Lung microvascular endothelial cell (primary cell): ENCODE data around the gene SELP. TPM values are rescaled to one million over a fixed set of nuclear protein-coding genes. Genes with fewer than 3 reads are reported as not detected.

Experiments used
- DNase-seq, 2 donors: peaks; one replicate each; pipeline versions ENCODE4 v3.0.0 to v3.0.0-alpha.2; 2010; ENCODE audit warnings: low read depth in 2 of 2
- total RNA-seq: library from RNA; depleted of rRNA; stranded (reverse); fragments of >200 nt; gene quantifications from 2 replicates; pipeline ENCODE4 v1.2.1, GENCODE V29; 2014

The SELP gene
- total RNA-seq, 1 donor from 2014 or later = 1.2 TPM

DNA sequence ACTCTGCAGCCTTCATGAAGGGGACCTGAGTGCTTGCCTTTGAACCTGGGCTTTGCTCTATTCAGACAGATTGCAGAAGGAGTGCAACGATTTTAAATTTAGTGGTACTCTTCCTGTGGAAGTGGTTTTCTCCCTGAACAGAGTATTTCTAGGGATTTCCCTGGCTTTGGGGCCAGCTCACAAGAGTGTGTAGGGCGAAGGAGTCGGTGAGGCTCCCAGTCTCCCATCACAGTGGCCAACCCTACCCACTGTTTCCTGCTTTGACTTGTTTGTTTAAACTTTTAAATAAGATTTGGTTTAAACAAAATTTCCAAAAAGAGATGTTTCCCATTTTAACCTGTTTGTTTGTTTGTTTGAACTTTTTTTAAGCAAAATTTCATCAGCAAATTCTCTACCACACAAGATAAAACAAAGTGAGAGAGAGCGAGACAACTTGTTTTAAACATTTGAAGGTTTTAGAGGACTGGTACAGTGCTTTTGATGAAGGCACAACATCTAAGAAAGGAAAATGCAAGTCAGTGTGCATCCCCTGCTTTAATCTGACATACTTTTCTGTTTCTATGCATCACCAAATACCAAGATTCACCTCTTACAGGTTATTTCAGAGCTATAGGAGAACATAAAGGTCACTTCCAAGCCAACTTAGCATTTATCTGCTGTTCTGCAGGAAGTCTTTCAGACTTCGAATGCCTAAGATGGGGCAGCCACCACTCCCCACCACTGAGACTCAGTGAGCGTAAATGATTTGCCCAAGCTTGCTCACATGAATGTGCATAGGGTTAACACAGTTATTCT lies 6.6 kb downstream of the SELP start:
- no peak for DNase-seq

DNA sequence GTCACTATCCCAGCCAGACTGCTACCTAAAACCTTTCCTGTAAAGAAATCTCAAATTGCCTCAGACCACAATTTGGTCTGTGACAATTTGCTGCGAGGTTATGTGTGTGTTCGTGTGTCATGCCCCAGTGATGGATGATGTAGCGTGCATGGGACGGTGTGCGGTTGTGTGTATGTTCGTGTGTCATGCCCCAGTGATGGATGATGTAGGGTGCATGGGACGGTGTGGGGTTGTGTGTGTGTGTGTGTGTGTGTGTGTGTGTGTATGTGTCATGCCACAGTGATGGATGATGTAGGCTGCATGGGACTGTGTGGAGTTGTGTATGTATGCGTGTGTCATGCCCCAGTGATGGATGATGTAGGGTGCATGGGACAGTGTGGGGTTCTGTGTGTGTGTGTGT lies 9.4 kb downstream of the SELP start:
- DNase-seq = no peak

DNA sequence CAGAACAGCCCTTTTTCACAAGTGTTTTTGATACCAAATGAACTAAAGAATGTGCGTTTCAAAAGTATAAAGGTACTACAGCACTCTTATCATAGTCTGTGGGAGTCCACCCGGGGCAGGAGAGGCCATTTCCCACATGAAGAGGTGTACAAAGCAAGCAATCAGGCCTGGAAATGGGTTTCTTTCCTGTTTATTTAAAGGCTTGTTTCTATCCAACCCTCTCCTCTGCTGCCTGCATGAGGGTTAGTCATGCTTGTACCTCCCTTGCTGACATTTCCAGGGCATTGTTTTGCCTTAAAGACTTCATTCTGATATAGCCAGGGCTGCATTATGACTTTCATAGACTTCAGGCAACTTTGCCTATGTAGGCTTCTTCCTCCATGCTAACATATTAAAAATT lies 11.6 kb downstream of the SELP start:
- DNase-seq = peak; percentile 51 to 87

DNA sequence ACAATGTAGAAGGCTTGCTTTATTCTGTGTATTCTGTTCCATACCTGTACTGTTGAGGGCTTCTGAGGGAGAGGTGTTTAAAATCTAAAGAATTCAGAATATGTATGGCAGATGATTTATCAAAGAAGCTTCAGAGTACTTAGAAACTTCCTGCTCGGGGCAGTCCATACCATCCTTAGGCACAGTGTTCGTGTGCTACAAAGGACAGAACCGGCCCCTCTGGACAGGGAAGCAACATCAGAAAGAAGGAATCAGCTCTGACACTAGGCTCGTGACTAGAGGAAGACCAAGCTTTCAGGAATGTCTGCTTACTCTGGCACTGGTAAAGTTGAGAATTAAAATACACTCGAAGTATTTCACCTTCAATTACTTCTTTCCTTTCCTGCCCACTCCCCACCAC lies 14.1 kb downstream of the SELP start:
- DNase-seq = no peak

DNA sequence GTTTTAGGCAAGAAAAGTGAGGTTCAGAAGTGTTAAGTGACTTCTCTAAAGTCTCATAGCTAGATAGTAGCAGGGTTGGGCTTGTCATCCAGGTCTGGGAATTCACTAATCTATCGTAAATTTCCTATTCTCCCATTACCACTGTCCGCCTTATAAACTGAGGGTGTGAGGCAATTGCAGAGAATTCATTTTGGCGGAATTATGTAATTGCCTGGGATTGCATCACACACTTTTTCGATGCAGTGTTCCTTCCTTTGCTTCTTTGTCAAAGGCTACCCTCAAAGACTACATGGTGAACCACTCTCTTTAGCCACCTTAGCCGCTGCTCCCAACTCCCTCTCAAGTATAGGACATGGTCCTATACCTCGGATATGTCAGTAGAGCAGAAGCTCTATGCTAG lies 19.1 kb downstream of the SELP start:
- DNase-seq = no peak

DNA sequence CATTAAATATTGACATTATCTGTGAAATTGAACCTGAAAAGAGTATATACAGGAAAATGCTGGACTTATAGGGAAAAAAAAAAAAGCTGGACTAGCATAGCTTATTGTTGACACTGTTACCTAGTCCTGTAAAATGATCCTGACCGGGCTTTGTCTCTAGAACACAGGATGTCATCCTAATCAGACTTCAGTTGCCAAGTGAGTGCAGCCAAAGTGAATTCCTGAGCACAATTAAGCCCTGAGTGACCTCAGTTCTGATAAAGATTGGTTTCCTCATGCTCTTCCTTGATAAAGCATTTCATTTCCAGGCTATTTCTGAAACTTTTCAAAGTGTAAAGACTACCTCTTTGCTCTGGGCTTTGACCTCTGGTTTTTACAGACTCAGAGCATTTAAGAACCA lies 19.8 kb downstream of the SELP start:
- DNase-seq = peak; percentile 56 to 81

DNA sequence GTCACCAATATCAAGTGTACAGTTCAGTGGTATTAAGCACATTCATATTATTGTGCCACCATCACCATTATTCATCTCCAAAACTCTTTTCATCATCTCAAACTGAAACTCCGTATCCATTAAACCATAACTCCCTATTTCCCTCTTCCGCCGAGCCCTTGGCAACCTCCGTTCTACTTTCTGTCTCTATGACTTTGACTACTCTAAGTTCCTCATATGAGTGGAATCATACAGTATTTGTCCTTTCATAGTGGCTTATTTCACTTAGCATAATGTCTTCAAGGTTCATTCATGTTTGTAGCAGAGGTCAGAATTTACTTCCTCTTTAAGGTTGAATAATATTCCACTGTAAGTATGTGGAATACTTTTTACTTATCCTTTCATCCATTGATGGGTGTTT lies 21.7 kb downstream of the SELP start:
- no peak for DNase-seq

DNA sequence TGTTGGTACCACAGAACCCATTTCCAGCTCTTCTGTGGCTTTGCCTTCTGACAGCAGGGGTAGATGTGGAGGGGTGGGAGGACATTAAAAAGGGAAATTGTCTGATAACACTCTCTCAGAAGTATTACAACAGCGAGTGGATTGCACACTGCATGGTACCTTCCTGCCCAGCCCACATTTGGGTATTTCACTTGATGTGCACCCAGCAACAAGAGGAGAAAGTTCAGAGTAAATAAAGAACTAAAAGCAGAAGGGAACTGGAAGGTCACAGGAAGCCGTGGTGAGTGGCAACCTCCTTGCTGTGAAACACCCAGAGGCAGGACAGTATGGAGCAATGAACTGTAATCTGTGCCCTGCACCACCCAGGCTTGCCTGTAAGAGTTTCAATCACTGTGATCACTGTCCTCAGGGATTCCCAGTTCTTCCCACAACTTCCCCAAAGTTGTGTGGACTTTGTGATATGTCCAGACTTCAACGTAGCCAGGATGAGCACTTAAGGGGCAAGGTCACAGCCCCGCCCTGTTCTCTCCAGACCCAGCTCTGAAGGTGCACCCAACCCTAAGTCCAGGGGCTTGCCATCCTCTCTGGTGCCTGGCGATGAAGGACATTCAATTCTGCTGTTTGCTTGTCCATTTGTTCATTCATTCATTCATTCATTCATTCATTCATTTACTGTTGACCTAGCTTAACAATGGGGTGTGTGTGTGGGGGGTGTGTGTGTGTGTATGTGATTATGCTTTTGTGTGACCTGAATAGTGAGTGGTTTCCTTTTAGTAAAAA lies 25.0 kb downstream of the SELP start:
- DNase-seq = no peak

DNA sequence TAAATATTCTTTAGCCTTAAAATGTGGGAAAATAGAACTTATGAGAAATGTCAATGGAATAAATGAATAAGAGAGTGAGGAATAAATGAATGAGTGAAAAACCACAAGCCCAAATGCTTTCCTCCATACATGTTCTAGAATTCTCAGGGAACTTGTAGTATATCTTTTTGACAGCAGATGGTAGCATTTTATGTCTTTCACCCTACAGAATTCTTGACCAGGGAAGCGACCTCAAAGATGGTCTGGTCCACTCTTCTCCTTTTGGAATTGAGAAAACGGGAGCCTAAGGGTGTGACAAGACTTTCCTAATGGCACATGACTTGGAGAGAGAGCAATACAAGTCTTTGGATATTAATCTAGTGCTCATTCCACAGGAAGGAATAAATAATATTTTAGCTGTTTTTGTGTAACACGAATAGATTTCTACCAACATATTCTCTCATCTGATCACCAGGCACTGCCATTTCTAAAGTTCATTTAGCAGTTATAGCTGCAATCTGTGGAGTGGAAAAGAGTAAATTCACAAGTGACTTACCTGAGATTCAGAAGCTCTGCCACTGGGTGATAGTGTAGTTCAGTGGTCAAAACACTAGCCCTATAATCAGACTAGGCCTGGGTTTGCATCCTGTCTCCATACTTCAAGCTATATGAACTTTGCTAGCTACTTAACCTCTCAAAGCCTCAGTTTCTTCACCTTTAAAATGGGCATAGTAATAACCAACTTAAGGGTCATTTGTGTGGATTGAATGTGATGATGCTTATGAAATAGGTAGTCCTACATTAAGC lies 28.6 kb downstream of the SELP start:
- DNase-seq = peak; percentile 47 to 51

DNA sequence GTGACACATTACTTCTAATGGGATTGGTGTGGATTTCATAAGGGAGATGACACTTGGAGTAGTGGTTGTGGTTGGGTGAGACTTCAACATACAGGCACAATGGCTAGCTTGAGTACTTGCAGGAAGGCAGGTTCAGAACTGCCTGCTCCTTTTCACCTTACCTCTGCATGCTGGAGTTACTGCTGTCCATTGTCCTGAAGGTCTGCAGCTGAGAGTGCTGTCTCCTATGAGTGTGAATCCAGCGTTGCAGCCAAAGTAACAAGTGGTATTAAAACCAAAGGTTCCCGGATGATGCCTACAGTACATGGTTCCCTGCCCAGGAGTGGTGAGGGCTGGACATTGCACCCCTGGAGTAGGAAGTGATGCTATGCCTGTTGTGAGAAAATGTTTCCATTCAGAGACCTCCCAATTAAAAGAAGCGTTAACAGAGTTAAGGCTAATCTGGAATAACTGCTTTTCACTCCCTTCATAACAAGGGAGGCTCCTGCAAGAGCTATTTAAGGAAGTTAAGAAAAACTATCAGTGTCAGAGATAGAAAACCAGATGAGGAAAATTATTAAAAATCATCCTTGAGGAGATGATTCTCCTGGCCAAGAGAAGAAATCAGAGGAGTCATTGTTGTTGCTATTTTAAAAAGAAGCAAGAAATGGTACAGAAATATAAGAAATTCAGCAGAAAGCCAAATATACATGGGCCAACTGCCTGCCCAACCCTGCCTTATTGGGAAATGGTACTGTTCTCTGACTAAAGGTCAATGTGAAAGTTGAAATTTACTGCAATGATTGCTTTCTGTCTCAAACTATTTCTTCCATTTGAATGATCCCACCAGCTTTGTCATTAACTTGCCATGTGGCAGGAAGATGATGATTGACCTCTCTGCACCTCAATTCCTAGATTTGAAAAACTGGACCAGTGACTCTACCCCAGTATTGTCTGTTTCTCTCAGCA lies 33.9 kb downstream of the SELP start:
- DNase-seq = peak; percentile 35 to 56

DNA sequence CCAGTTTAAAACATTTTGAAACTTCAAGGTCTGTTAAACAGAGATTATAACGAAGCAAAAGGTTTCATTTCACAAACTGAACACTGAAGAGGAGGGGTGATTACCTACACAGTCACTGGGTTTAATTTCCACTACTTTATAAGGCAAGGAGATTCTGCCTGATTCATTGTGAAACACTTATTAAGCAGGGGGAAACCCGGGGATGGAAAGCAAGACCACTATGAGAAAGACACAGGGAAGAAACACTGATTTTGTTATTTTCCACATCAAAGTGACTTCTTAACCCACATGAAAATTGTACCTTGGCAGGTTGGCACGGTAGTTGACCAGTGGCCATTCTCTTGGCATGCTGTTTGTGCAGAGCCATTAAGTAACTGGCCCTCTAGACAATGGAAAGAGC lies 35.5 kb downstream of the SELP start:
- DNase-seq = no peak

DNA sequence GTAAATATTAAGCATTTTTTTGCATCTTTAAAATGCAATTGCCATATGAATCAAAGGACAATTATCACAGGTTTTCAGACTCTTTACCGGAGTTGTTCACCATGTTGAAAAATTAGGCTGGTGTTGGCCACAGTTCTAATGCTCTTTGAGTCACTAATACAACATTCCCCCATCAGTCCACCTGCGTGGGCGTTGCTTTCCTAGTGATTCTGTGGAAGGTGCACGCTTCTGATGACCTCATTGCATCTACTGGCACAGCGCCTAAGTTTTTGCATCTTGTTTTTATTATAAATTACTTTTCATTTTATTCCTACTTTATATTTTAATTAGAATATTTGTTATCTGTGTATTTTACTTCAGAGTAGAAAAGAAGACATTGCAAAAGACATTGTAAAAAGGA lies 39.0 kb downstream of the SELP start:
- DNase-seq = no peak

DNA sequence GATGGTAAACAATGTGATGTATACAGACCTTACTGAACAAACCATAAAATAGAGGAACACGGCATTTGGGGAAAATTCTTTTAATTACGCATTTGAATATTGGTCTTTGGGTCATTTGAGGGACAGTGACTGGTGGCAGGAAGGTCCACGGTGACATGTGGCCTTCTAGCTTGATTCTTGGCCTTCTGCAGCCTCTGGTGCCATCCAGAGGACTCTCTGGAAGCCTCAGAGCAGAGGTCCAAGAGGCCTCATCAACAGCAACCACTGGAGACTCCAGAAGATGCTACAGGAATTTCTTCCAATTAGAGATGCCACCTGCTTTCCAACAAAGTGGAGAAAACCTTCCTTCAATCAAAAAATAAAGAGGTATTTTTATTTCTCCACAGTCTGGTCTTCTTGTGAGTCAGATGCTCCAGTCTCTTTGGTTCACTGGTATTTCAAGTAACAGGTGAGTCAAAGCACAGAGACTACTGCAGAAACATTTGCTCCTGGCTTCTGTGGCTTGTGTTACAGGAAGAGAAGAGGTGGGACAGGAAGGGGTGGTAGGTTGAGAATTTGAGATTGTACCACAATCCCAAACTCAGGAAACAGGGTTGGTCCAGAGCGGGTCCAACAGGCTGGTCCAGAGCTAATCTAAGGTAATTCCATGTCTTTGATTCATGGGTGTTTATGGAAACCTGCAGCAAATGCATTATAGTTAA lies 41.0 kb downstream of the SELP start:
- no peak for DNase-seq

DNA sequence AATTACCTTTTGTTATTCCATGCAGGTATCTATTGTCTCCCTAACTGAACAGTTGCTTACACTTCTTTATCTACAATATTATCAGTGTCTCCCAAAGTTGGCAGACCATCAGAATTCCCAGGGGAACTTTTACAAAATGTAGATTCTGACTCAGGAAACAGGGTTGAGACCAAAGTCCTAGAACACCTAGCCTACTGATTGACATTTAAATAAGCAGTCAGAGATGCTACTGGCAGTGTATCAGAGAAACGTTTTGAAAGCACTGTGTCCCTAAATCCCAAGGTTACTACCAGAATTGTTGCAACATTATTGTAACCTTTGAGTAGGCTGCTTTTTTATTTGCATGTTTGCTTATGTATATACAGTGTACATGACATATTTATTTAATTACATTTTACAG lies 41.8 kb downstream of the SELP start:
- no peak for DNase-seq

DNA sequence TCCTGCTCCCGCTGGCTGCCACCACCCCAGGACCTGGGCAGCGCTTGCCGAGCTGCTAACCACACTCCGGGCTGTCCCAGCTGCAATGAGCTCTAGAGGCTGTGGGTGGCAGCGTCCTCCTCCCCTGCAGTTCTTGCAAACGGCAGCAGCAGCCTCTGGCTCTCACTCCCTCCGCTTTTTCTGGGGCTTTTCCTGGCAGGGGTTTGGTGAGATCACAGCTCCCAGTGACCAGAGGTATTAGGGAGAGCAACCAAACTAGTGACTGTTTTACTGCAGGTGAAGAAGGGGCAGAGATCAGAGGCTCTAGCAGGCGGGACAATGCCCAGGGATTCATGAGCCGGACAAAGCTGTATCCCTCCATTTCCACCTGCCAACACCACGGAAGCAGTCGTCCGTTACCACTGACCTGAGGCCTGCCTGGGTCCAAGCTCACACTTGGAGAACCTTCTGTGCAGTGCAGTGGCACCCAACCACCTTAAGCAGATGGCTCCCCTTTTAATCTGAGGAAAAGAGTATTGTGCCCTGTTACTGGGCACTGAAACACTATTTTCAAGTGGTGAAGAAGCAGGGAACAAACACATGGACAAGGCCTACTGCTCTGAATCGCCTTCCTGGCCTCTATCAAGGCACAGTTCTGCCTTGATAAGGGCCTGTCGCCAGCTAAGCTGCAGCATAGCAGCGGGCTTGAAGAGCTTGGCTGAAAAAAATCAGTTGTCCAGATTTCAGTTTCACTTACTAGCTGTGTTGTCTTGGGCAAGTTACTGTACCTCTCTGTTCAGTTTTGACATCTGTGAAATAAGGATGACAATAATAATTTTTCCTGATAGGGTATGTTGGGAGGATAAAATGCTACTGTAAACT lies 43.3 kb downstream of the SELP start, which contains the start of gene F5:
TSS of gene F5 (minus strand) at position 87 of the 861 bp plus-strand sequence. CDS start 95 bp downstream, outside the sequence.
- DNase-seq = peak; percentile 73 to 75

DNA sequence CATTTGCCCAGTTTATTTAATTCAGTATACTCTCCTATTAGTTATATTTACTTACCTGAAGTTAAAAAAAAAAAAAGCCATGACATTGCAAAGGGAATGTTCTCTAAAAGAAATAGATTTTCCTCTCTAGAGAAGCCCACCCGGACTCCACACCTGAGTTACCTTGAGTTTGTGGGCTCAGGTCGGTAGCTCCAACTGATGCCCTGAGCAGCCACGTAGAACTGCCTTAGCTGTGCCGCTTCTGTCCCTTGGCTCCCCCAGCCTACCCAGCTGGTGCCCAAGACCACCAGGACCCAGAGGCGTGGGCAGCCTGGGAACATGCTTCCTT lies 43.9 kb downstream of the SELP start:
- DNase-seq = no peak

DNA sequence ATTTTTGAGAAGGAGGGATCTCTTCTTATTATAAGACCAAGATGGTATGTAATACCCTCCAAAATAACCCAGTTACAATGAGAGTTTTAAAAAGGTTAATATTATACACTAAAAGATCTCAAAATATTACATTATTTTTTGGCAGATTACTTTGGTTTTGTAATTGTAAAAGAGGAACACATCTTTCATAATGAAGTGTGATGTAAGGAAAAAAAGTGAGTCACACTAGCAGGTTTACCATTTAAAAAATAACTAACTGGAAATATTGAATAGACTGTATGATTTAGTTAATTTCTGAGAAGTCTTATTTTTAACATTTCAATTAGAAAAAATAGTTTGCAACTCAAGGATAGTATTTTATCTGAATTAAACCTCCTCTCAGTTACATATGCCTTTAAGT lies 44.7 kb downstream of the SELP start:
- no peak for DNase-seq

DNA sequence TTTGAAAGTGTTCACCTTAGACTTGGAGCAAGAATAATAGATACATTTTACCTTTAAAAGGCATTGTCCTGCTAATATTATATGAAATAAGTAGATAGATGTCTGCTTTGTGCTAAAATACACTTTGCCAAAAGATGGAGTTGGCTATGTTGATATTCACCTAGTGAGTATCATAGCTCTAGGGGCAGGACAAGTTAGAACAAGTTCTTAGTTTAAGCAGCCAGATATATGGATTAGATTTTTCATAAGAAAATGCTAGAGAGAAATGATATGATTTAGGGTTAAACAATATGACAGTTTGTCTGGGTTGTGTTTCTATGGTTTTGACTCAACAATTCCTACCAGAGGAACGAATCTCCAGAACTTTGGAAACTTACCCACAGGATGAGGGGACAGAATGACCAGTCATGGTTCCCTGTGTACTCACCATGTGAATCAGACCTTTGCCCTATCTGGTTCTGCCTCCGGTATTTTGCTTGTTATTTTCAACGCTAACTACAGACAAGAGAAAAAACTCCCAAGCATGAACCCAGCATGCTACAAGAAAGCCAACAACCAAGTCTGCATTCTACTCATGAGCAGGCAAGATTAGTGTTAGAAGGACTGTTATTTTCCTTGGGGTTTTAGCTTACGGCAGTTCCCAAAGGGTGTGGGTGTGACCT lies 45.3 kb downstream of the SELP start:
- DNase-seq = no peak
